GM15510 (cell line): ENCODE measurements around the gene NKD1.

Experiments
- POLR2A ChIP-seq: IDR thresholded peaks from 3 replicates; pipeline ENCODE4 v1.6.1; 2011; ENCODE audit warnings: borderline replicate concordance; ENCODE audit not compliant: insufficient read length; ENCODE audit errors: extremely low read depth

The NKD1 gene, protein sequence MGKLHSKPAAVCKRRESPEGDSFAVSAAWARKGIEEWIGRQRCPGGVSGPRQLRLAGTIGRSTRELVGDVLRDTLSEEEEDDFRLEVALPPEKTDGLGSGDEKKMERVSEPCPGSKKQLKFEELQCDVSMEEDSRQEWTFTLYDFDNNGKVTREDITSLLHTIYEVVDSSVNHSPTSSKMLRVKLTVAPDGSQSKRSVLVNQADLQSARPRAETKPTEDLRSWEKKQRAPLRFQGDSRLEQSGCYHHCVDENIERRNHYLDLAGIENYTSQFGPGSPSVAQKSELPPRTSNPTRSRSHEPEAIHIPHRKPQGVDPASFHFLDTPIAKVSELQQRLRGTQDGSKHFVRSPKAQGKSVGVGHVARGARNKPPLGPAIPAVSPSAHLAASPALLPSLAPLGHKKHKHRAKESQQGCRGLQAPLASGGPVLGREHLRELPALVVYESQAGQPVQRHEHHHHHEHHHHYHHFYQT

GRCh38 chr16:50548125-50548908 is at the start of gene NKD1:
Gene NKD1, plus strand, starts transcription at chr16:50548396. Its CDS starts 158 bp downstream, at chr16:50548554.
- peak; percentile 38 for TF ChIP-seq POLR2A

DNA sequence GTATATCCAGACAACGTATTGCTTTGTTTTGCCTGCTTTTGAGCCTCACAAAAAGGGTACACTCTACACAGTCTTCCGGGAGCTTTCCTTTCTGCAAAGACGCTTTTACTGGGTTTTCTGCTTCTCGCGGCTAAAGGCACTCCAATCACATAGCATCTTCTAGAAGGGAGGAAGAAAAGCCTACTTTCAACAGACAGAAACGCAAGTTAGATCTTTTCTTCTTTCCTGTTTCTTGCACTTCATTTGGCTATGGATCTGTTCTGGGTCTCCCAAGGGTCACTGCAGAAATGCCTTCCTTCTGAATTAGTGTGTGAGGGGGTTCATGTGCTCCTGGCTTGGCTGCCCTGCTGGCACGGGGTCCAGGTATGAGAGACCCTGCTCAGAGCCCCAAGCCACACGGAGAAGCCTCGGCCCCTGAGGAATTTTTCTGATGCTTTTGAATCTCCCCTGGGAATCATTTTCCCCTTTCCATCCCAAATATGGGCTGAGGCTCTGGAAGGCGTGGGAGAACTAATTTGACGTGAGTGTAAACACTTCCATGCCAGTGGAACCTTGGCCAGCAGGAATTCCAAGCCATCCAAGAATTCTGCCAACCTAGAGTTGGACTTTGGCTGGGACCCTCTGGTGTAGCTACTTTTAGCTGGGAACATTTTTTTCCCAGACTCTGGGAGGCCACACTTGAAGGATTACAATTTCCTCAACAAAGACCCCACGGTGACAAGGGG is 49.6 kb upstream of the NKD1 start:
- TF ChIP-seq POLR2A: no peak

- no peak for TF ChIP-seq POLR2A
These were observed 48.9 kb upstream of the NKD1 start for GRCh38 chr16:50499254-50499653.

GRCh38 chr16:50500171-50500874 is 47.9 kb upstream of the NKD1 start:
- TF ChIP-seq POLR2A: no peak

GRCh38 chr16:50501251-50501650 is 46.9 kb upstream of the NKD1 start:
- TF ChIP-seq POLR2A: no peak

DNA sequence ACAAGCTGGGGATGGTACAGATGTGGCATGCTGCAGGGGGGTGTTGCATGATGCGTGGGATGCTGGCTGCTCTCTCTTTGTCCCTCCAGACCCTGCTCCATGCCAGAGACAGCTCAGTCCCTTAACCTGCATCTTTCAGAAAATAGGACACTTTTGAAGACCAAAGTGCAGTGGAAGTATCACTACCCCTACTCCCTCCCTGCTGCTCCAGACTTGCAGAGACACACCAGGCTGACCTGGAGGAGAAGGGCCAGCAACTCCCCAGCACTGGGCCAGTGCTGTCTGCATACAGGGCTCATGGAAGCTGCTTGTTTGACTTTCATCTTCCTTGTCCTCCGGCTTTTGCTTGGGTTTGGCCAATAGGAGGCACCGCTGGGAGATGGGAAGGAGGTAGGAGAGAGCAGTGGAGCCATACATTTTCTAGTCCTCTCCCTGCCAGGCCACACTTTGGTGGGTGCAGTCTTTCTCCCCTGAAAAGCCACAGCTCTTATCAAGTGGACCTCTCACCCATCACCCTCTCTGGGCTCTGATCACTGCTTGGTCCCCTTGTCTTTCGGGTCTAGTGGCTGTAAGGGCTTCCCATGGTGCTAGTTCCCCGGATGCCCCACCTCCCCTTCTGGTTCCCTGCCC is 46.1 kb upstream of the NKD1 start:
- no peak for TF ChIP-seq POLR2A

GRCh38 chr16:50502616-50503011 is 45.6 kb upstream of the NKD1 start:
- TF ChIP-seq POLR2A: no peak

DNA sequence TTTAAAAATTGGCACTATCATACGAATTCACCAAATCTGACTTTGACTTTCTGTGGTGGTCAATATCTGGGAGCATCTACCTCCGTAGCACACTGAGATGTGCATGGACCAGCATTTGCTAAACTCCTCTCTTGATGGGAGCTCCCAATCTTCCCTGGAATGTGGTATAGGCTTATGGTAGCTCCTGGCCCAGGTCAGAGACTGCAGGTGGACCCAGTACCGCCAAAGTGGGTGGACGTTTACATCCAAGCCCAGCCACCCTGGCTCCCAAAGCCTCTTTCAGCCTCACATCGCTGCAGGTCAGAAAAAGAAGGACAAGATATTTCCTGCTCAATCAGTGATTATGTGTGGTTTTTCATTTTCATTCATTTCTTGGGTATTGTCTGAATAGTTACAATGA is 43.1 kb upstream of the NKD1 start:
- TF ChIP-seq POLR2A: no peak

GRCh38 chr16:50505714-50506542 is 42.3 kb upstream of the NKD1 start:
- TF ChIP-seq POLR2A: no peak

- TF ChIP-seq POLR2A: no peak
These were observed 41.7 kb upstream of the NKD1 start for GRCh38 chr16:50506543-50506937.

GRCh38 chr16:50507397-50507796 is 40.8 kb upstream of the NKD1 start:
- no peak for TF ChIP-seq POLR2A

GRCh38 chr16:50509521-50510341 is 38.5 kb upstream of the NKD1 start:
- TF ChIP-seq POLR2A: no peak

- TF ChIP-seq POLR2A: no peak
These were observed 33.0 kb upstream of the NKD1 start for GRCh38 chr16:50515218-50515617.

DNA sequence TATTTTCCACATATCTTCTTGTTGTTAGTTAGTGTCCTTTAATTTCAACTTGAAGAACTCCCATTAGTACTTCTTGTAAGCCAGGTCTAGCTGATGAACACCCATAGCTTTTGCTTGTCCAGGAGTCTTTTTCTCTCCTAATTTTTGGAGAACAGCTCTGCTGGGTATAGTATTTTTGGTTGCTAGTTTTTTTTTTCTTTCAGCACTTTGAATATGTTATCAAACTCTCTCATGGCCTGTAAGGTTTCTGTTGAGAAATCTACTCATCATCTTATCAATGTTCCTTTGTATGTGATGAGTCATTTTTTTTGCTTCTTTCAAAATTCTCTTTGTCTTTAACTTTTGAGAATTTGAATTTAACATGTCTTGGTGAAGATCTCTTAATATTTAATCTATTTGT is 31.8 kb upstream of the NKD1 start:
- TF ChIP-seq POLR2A: no peak
